ENCODE results near the gene RUNDC1.

GRCh38 chr17:43039646-43040045 is 59.3 kb downstream of the RUNDC1 start:
- TF ChIP-seq CTCF (conservative IDR thresholded peaks at IDR 0.05), result no peak
- TF ChIP-seq ZFX (IDR thresholded peaks at IDR 0.05), result no peak

All from C4-2B (cell line).